A172 (cell line): Measurements from ENCODE around the gene ROPN1L. TPM values are rescaled to one million over a fixed set of nuclear protein-coding genes. Genes with fewer than 3 reads are reported as not detected.
"Not testable (repeated sequence)": the region's sequence is repeated elsewhere in the genome, so short reads cannot be mapped to it uniquely, and the experiment has no call there.

Source experiments
- DNase-seq: peaks from one replicate; pipeline ENCODE4 v3.0.0-alpha.2; 2015; ENCODE audit warnings: low spot score
- total RNA-seq: library from RNA; depleted of rRNA; stranded (reverse); fragments of >200 nt; shearing (Covaris generic); gene quantifications from 2 replicates; pipeline ENCODE4 v1.2.3, GENCODE V29; 2014; rRNA removed

Gene ROPN1L
- total RNA-seq: 0.31 TPM in 1 of 2 replicates, not detected in the other

GRCh38 chr5:10441083-10441991 lies at the start of gene ROPN1L:
ROPN1L (plus strand) TSS chr5:10441879; CDS start chr5:10442168, 289 bp downstream.
- DNase-seq: peak; percentile 70

GRCh38 chr5:10392567-10393328 lies 48.9 kb upstream of the ROPN1L start:
- DNase-seq: not testable (repeated sequence)

GRCh38 chr5:10393491-10393890 lies 48.2 kb upstream of the ROPN1L start:
- no peak for DNase-seq

GRCh38 chr5:10396552-10396951 lies 45.1 kb upstream of the ROPN1L start:
- DNase-seq: no peak

GRCh38 chr5:10399839-10400238 lies 41.8 kb upstream of the ROPN1L start:
- DNase-seq: no peak

GRCh38 chr5:10400411-10400810 lies 41.3 kb upstream of the ROPN1L start:
- no peak for DNase-seq

GRCh38 chr5:10400831-10401230 lies 40.8 kb upstream of the ROPN1L start:
- DNase-seq: no peak

- DNase-seq: no peak
Observed at GRCh38 chr5:10401498-10401897, 40.2 kb upstream of the ROPN1L start.

GRCh38 chr5:10403829-10404228 lies 37.9 kb upstream of the ROPN1L start:
- DNase-seq: no peak

- DNase-seq: no peak
Observed at GRCh38 chr5:10406651-10407050, 35.0 kb upstream of the ROPN1L start.

- DNase-seq: no peak
Observed at GRCh38 chr5:10409504-10409903, 32.2 kb upstream of the ROPN1L start.

- no peak for DNase-seq
Observed at GRCh38 chr5:10410662-10411061, 31.0 kb upstream of the ROPN1L start.

- no peak for DNase-seq
Observed at GRCh38 chr5:10411336-10411735, 30.3 kb upstream of the ROPN1L start.

GRCh38 chr5:10416868-10417267 lies 24.8 kb upstream of the ROPN1L start:
- DNase-seq: no peak

- DNase-seq: no peak
Observed at GRCh38 chr5:10418654-10419345, 22.9 kb upstream of the ROPN1L start.

GRCh38 chr5:10420468-10420867 lies 21.2 kb upstream of the ROPN1L start:
- DNase-seq: no peak

- no peak for DNase-seq
Observed at GRCh38 chr5:10420932-10421331, 20.7 kb upstream of the ROPN1L start.

GRCh38 chr5:10421896-10422691 lies 19.6 kb upstream of the ROPN1L start:
- DNase-seq: no peak

GRCh38 chr5:10423022-10423421 lies 18.7 kb upstream of the ROPN1L start:
- DNase-seq: no peak

- DNase-seq: peak; percentile 60
Observed at GRCh38 chr5:10424124-10424731, 17.5 kb upstream of the ROPN1L start.

- no peak for DNase-seq
Observed at GRCh38 chr5:10427201-10427600, 14.5 kb upstream of the ROPN1L start.
